Peyer's patch (tissue), 4 donors: ENCODE results near the gene PRPF4.

Experiments
- CTCF ChIP-seq, 6 experiments: fragments of 450-650 bp in 4 of 6; fragments of 200-600 bp in 2 of 6; sonication (generic) in 1 of 6; IDR thresholded peaks; one replicate each; pipeline ENCODE4 v1.5.1; 2017 to 2019; ENCODE audit warnings: antibody characterized with exemption in 6 of 6, mild to moderate bottlenecking in 3 of 6, moderate library complexity in 1 of 6
- POLR2A ChIP-seq, 2 donors: fragments of 450-650 bp; IDR thresholded peaks; one replicate each; pipeline ENCODE4 v1.5.1; 2017; ENCODE audit warnings: antibody characterized with exemption in 2 of 2, mild to moderate bottlenecking in 2 of 2, moderate library complexity in 2 of 2

- no peak for TF ChIP-seq CTCF (IDR thresholded peaks at IDR 0.05)
- TF ChIP-seq POLR2A (IDR thresholded peaks at IDR 0.05), result no peak
These were observed 39.8 kb downstream of the PRPF4 start for GRCh38 chr9:113315231-113315630.
